HepG2 (cell line): Measurements from ENCODE around the gene MYADML2. TPM values are rescaled to one million over a fixed set of nuclear protein-coding genes. Genes with fewer than 3 reads are reported as not detected.

Experiments used
- CC2D1A ChIP-seq: sonication (generic); formaldehyde crosslinking; IDR thresholded peaks from 2 replicates; pipeline ENCODE4 v1.8.1; 2023; ENCODE audit warnings: mild to moderate bottlenecking, missing genetic modification reagents
- DMAP1 ChIP-seq: IDR thresholded peaks from 2 replicates; pipeline ENCODE4 v1.6.1; 2016
- GMEB2 ChIP-seq: IDR thresholded peaks from 2 replicates; pipeline ENCODE4 v1.6.1; 2016; ENCODE audit warnings: missing biosample characterization, missing genetic modification reagents, low read depth
- HMG20A ChIP-seq: IDR thresholded peaks from 2 replicates; pipeline ENCODE4 v1.6.1; 2016; ENCODE audit warnings: borderline replicate concordance
- HOXA9 ChIP-seq: sonication (generic); formaldehyde crosslinking; IDR thresholded peaks from 2 replicates; pipeline ENCODE4 v1.8.1; 2022; ENCODE audit warnings: missing genetic modification reagents, mild to moderate bottlenecking, moderate library complexity, borderline replicate concordance
- KDM1A ChIP-seq: IDR thresholded peaks from 2 replicates; pipeline ENCODE4 v1.6.1; 2016; ENCODE audit warnings: missing compliant biosample characterization
- MED1 ChIP-seq: sonication (generic); formaldehyde crosslinking; IDR thresholded peaks from 2 replicates; pipeline ENCODE4 v1.4.0; 2020; ENCODE audit warnings: missing genetic modification reagents
- MEIS1 ChIP-seq: sonication (generic); formaldehyde crosslinking; IDR thresholded peaks from 2 replicates; pipeline ENCODE4 v1.9.0; 2021; ENCODE audit warnings: mild to moderate bottlenecking, missing genetic modification reagents, moderate library complexity, borderline replicate concordance
- MTF2 ChIP-seq: sonication (generic); formaldehyde crosslinking; IDR thresholded peaks from 2 replicates; pipeline ENCODE4 v1.5.0; 2020; ENCODE audit warnings: missing genetic modification reagents, borderline replicate concordance
- NCOA2 ChIP-seq: sonication (generic); formaldehyde crosslinking; IDR thresholded peaks from 2 replicates; pipeline ENCODE4 v1.8.0; 2022; ENCODE audit warnings: inconsistent platforms
- NFATC3 ChIP-seq: sonication (generic); formaldehyde crosslinking; IDR thresholded peaks from 2 replicates; pipeline ENCODE4 v1.5.1; 2020; ENCODE audit warnings: mild to moderate bottlenecking, missing genetic modification reagents
- PCBP1 ChIP-seq: fragments of 200-400 bp; formaldehyde crosslinking; IDR thresholded peaks from 2 replicates; pipeline ENCODE4 v1.6.1; 2017; ENCODE audit warnings: mild to moderate bottlenecking, low read depth, low read length, borderline replicate concordance
- PHF8 ChIP-seq: sonication (generic); formaldehyde crosslinking; IDR thresholded peaks from 2 replicates; pipeline ENCODE4 v1.5.0; 2020; ENCODE audit warnings: missing genetic modification reagents
- PPARG ChIP-seq: conservative IDR thresholded peaks from 2 replicates; pipeline ENCODE4 v1.6.1; 2016; ENCODE audit warnings: missing biosample characterization, missing genetic modification reagents
- SP140L ChIP-seq: sonication (generic); formaldehyde crosslinking; IDR thresholded peaks from 2 replicates; pipeline ENCODE4 v1.4.0; 2020; ENCODE audit warnings: missing genetic modification reagents, borderline replicate concordance
- YEATS4 ChIP-seq: sonication (generic); formaldehyde crosslinking; IDR thresholded peaks from 2 replicates; pipeline ENCODE4 v1.4.0; 2020; ENCODE audit warnings: missing genetic modification reagents, borderline replicate concordance
- ZBTB21 ChIP-seq: sonication (generic); formaldehyde crosslinking; IDR thresholded peaks from 2 replicates; pipeline ENCODE4 v1.4.0; 2020; ENCODE audit warnings: missing genetic modification reagents
- ZNF12 ChIP-seq: sonication (generic); formaldehyde crosslinking; IDR thresholded peaks from 2 replicates; pipeline ENCODE4 v1.5.0; 2020; ENCODE audit warnings: missing genetic modification reagents
- ZNF207 ChIP-seq: fragments of 450-650 bp; IDR thresholded peaks from 2 replicates; pipeline ENCODE4 v1.6.1; 2016; ENCODE audit warnings: antibody characterized with exemption, borderline replicate concordance
- ZNF383 ChIP-seq: sonication (generic); formaldehyde crosslinking; IDR thresholded peaks from 2 replicates; pipeline ENCODE4 v1.4.0; 2020; ENCODE audit warnings: missing genetic modification reagents, mild to moderate bottlenecking, borderline replicate concordance
- ZNF446 ChIP-seq: sonication (generic); formaldehyde crosslinking; IDR thresholded peaks from 2 replicates; pipeline ENCODE4 v1.5.0; 2020; ENCODE audit warnings: mild to moderate bottlenecking, missing genetic modification reagents
- ZNF451 ChIP-seq: sonication (generic); formaldehyde crosslinking; IDR thresholded peaks from 2 replicates; pipeline ENCODE4 v1.5.0; 2020; ENCODE audit warnings: mild to moderate bottlenecking, missing genetic modification reagents
- ZNF546 ChIP-seq: sonication (generic); formaldehyde crosslinking; conservative IDR thresholded peaks from 2 replicates; pipeline ENCODE4 v1.8.1; 2023; ENCODE audit warnings: mild to moderate bottlenecking, missing genetic modification reagents
- ZNF556 ChIP-seq: sonication (generic); formaldehyde crosslinking; IDR thresholded peaks from 2 replicates; pipeline ENCODE4 v1.4.0; 2020; ENCODE audit warnings: mild to moderate bottlenecking, missing genetic modification reagents, borderline replicate concordance
- ZNF557 ChIP-seq: sonication (generic); formaldehyde crosslinking; IDR thresholded peaks from 2 replicates; pipeline ENCODE4 v1.4.0; 2020; ENCODE audit warnings: missing genetic modification reagents
- ZNF678 ChIP-seq: sonication (generic); formaldehyde crosslinking; IDR thresholded peaks from 2 replicates; pipeline ENCODE4 v1.4.0; 2020; ENCODE audit warnings: mild to moderate bottlenecking, missing genetic modification reagents
- ZNF841 ChIP-seq: sonication (generic); formaldehyde crosslinking; IDR thresholded peaks from 2 replicates; pipeline ENCODE4 v1.8.1; 2023; ENCODE audit warnings: missing genetic modification reagents, borderline replicate concordance
- ZSCAN29 ChIP-seq: sonication (generic); formaldehyde crosslinking; conservative IDR thresholded peaks from 2 replicates; pipeline ENCODE4 v1.4.0; 2020; ENCODE audit warnings: mild to moderate bottlenecking, missing genetic modification reagents
- polyA plus RNA-seq, 8 experiments: library from polyadenylated mRNA; depleted of rRNA in 3 of 8; stranded (reverse) in 7 of 8; unstranded in 1 of 8; fragments of >200 nt; fragmentation: Illumina TruSeq in 4 of 8; extraction: Trizol in 4 of 8; gene quantifications; 2 replicates each; pipeline versions ENCODE4 v1.2.1 to v1.2.3, GENCODE V29; 2011 to 2016; ENCODE audit warnings: low read depth in 4 of 8, missing spikeins in 1 of 8, mixed read lengths in 1 of 8; ENCODE audit not compliant: insufficient read depth in 1 of 8
- total RNA-seq, 5 experiments: library from RNA; depleted of rRNA; stranded (reverse); fragments of >200 nt; fragmentation: Illumina TruSeq; extraction: Trizol; gene quantifications; 2 replicates each; pipeline ENCODE4 v1.2.3, GENCODE V29; 2016; ENCODE audit warnings: low read depth in 1 of 5
- TF ChIP-seq, protein P1 (sequence below): sonication (generic); IDR thresholded peaks from 2 replicates; pipeline ENCODE4 v1.6.1; 2016; ENCODE audit warnings: low read depth, borderline replicate concordance
- TF ChIP-seq, protein P2 (sequence below): sonication (generic); formaldehyde crosslinking; IDR thresholded peaks from 2 replicates; pipeline ENCODE4 v1.9.0; 2022; ENCODE audit warnings: missing genetic modification reagents, mild to moderate bottlenecking, borderline replicate concordance

MYADML2 gene
- total and polyA plus RNA-seq, 2 of the 13 experiments (the other 11 are each of a cell fraction or from before 2014, with no cell fraction given): not detected

GRCh38 chr17:81890447-81891302 is 56.4 kb downstream of the MYADML2 start (continued):
- no peak for TF ChIP-seq ZNF451
- no peak for TF ChIP-seq GMEB2 (CRISPR knock-in tag)
- TF ChIP-seq PHF8: peak; percentile 45
- TF ChIP-seq HOXA9 (CRISPR knock-in tag): no peak
- TF ChIP-seq ZNF557 (CRISPR knock-in tag): no peak
- no peak for TF ChIP-seq ZBTB21
- TF ChIP-seq NFATC3 (CRISPR knock-in tag): peak; percentile 38; the same call in 1 of the 2 replicates
- no peak for TF ChIP-seq ZNF383
- TF ChIP-seq ZSCAN29 (CRISPR knock-in tag): no peak
- no peak for TF ChIP-seq ZNF207
- TF ChIP-seq SP140L (CRISPR knock-in tag): no peak
- TF ChIP-seq, protein P1, sequence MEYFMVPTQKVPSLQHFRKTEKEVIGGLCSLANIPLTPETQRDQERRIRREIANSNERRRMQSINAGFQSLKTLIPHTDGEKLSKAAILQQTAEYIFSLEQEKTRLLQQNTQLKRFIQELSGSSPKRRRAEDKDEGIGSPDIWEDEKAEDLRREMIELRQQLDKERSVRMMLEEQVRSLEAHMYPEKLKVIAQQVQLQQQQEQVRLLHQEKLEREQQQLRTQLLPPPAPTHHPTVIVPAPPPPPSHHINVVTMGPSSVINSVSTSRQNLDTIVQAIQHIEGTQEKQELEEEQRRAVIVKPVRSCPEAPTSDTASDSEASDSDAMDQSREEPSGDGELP: no peak
- TF ChIP-seq MED1: no peak
- no peak for TF ChIP-seq ZNF678 (CRISPR knock-in tag)
- no peak for TF ChIP-seq ZNF556 (CRISPR knock-in tag)
- TF ChIP-seq ZNF446 (CRISPR knock-in tag): no peak
- no peak for TF ChIP-seq CC2D1A (CRISPR knock-in tag)
- TF ChIP-seq PPARG (CRISPR knock-in tag): no peak
- TF ChIP-seq MTF2 (CRISPR knock-in tag): no peak
- TF ChIP-seq KDM1A (CRISPR knock-in tag): no peak
- TF ChIP-seq ZNF841 (CRISPR knock-in tag): no peak
- TF ChIP-seq ZNF546: no peak
- no peak for TF ChIP-seq NCOA2
- TF ChIP-seq, protein P2, sequence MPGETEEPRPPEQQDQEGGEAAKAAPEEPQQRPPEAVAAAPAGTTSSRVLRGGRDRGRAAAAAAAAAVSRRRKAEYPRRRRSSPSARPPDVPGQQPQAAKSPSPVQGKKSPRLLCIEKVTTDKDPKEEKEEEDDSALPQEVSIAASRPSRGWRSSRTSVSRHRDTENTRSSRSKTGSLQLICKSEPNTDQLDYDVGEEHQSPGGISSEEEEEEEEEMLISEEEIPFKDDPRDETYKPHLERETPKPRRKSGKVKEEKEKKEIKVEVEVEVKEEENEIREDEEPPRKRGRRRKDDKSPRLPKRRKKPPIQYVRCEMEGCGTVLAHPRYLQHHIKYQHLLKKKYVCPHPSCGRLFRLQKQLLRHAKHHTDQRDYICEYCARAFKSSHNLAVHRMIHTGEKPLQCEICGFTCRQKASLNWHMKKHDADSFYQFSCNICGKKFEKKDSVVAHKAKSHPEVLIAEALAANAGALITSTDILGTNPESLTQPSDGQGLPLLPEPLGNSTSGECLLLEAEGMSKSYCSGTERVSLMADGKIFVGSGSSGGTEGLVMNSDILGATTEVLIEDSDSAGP (CRISPR knock-in tag): no peak
- TF ChIP-seq MEIS1 (CRISPR knock-in tag): peak; percentile 68; the same call in 1 of the 2 replicates
- no peak for TF ChIP-seq ZNF12
- TF ChIP-seq YEATS4 (CRISPR knock-in tag): no peak; the same call in 1 of the 2 replicates
- TF ChIP-seq DMAP1: peak; percentile 1; the same call in 1 of the 2 replicates
- no peak for TF ChIP-seq PCBP1
- TF ChIP-seq HMG20A (CRISPR knock-in tag): no peak
